Measurements from ENCODE around the gene GNAQ. TPM values are rescaled to one million over a fixed set of nuclear protein-coding genes. Genes with fewer than 3 reads are reported as not detected.

The GNAQ gene
- total RNA-seq, 1 experiment from 2014 or later: 0.51 TPM

DNA sequence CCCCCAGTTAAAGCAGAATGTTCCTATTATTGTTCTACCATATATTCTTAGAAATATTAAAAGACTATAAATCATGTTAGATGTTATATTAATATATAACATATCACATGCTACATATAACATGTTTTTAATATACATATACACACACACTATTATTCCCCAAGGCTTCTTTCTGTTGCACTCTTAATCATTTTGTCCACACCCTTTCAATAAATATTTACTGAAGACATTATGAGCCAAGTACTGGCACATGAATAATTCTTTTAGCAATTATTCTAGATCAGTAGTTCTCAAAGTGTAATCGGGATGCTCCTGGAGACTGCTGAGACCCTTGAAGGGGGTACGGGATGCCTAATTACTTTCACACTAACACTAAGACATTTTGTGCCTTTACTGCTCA is 143.9 kb downstream of the GNAQ start:
- no peak overlapping the region for H3K27ac ChIP-seq (ENCODE audit: low read length)
- no peaks in the 10 kb centered on the region for H3K9me2 ChIP-seq (replicated peaks; ENCODE audit: low read length)
- intact Hi-C loops (cut with micrococcal nuclease): no loop called here
- ChIA-PET CTCF (no interaction called here), POLR2A (ENCODE audit: unreplicated experiment) (no interaction called here)
- H3F3A ChIP-seq (ENCODE audit: low read length, unreplicated experiment): no peaks in the 10 kb centered on the region
- BruUV-seq (replicated peaks): no TSS peak
- H3K4me1 ChIP-seq (ENCODE audit: insufficient read depth, low read length): no peaks in the 10 kb centered on the region
- no peaks in the 10 kb centered on the region for H4K20me1 ChIP-seq (ENCODE audit: low read length)
- no peaks in the 10 kb centered on the region for H3K79me2 ChIP-seq (ENCODE audit: low read length)
- H3K36me3 ChIP-seq (ENCODE audit: low read depth, low read length): no peaks in the 10 kb centered on the region
- no peaks in the 10 kb centered on the region for H3K27me3 ChIP-seq (ENCODE audit: low read length)
- peak; percentile 21 for DNase-seq
- H3K4me2 ChIP-seq (ENCODE audit: low read length): no peak overlapping the region
- no peak for TF ChIP-seq EZH2phosphoT487 (IDR thresholded peaks at IDR 0.05; ENCODE audit: borderline replicate concordance, low read length)
- TF ChIP-seq EZH2 (IDR thresholded peaks at IDR 0.05; ENCODE audit: low read length, unreplicated experiment): no peak
- TF ChIP-seq, protein P1, sequence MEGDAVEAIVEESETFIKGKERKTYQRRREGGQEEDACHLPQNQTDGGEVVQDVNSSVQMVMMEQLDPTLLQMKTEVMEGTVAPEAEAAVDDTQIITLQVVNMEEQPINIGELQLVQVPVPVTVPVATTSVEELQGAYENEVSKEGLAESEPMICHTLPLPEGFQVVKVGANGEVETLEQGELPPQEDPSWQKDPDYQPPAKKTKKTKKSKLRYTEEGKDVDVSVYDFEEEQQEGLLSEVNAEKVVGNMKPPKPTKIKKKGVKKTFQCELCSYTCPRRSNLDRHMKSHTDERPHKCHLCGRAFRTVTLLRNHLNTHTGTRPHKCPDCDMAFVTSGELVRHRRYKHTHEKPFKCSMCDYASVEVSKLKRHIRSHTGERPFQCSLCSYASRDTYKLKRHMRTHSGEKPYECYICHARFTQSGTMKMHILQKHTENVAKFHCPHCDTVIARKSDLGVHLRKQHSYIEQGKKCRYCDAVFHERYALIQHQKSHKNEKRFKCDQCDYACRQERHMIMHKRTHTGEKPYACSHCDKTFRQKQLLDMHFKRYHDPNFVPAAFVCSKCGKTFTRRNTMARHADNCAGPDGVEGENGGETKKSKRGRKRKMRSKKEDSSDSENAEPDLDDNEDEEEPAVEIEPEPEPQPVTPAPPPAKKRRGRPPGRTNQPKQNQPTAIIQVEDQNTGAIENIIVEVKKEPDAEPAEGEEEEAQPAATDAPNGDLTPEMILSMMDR (conservative IDR thresholded peaks at IDR 0.05; ENCODE audit: low read depth, low read length): no peak
- no peak overlapping the region for H3K9ac ChIP-seq (ENCODE audit: low read length)
- H2AFZ ChIP-seq (ENCODE audit: low read length): no peak overlapping the region
- H3K4me3 ChIP-seq (ENCODE audit: low read length): no peak overlapping the region
- no peaks in the 10 kb centered on the region for H3K9me3 ChIP-seq (ENCODE audit: low read length)
- ATAC-seq: peak; percentile 54

DNA sequence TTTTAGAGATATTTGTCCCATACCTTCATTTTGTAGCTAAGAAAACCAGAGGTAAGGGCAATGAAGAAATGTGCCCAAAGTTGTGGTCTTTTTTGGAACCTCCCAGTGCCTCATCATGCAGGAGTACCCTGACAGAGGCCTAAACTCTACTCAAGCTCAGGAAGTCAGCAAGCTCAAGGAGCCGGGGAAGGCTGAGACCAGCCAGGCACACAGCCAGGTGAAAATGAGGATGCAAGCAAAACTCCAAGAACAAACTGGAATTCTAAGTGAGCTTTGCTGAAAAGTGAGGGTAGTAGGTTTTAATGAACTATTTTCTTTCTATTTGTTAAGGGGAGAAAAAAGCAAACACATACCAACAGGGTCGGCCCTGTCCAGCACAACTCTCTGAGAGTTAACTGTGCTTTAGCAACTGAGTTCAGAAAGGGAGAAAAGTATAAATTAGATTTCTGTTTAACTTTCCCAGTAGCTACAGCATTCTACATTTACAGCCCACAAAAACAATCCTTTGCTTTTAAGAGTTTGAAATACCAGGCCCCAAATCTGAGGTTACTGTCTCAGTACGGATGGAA is 146.4 kb downstream of the GNAQ start:
- Histone ChIP-seq H3K27ac (ENCODE audit: low read length) (no peak overlapping the region), H3K4me3 (ENCODE audit: low read length) (no peak overlapping the region), H3K9ac (ENCODE audit: low read length) (no peak overlapping the region), H4K20me1 (ENCODE audit: low read length) (no peaks in the 10 kb centered on the region), H3K9me3 (ENCODE audit: low read length) (no peaks in the 10 kb centered on the region), H2AFZ (ENCODE audit: low read length) (no peak overlapping the region), H3K4me2 (ENCODE audit: low read length) (no peak overlapping the region), H3K4me1 (ENCODE audit: insufficient read depth, low read length) (no peaks in the 10 kb centered on the region), H3K9me2 (replicated peaks; ENCODE audit: low read length) (no peaks in the 10 kb centered on the region), H3F3A (ENCODE audit: low read length, unreplicated experiment) (no peaks in the 10 kb centered on the region), H3K27me3 (ENCODE audit: low read length) (no peaks in the 10 kb centered on the region), H3K36me3 (ENCODE audit: low read depth, low read length) (no peaks in the 10 kb centered on the region), H3K79me2 (ENCODE audit: low read length) (no peaks in the 10 kb centered on the region)
- no TSS peak for BruUV-seq (replicated peaks)
- ATAC-seq (no peak), DNase-seq (no peak)
- ChIA-PET POLR2A (ENCODE audit: unreplicated experiment) (no interaction called here), CTCF (no interaction called here)
- intact Hi-C loops (cut with micrococcal nuclease): no loop called here
- TF ChIP-seq EZH2 (IDR thresholded peaks at IDR 0.05; ENCODE audit: low read length, unreplicated experiment) (no peak), EZH2phosphoT487 (IDR thresholded peaks at IDR 0.05; ENCODE audit: borderline replicate concordance, low read length) (no peak)
- TF ChIP-seq, protein P1 (conservative IDR thresholded peaks at IDR 0.05; ENCODE audit: low read depth, low read length): no peak

- no peak overlapping the region for H3K27ac ChIP-seq (ENCODE audit: low read length)
- TF ChIP-seq EZH2 (IDR thresholded peaks at IDR 0.05; ENCODE audit: low read length, unreplicated experiment) (no peak), EZH2phosphoT487 (IDR thresholded peaks at IDR 0.05; ENCODE audit: borderline replicate concordance, low read length) (no peak)
- TF ChIP-seq, protein P1 (conservative IDR thresholded peaks at IDR 0.05; ENCODE audit: low read depth, low read length): no peak
- intact Hi-C loops (cut with micrococcal nuclease): no loop called here
- ATAC-seq: no peak
- H3K4me2 ChIP-seq (ENCODE audit: low read length): no peak overlapping the region
- H3K79me2 ChIP-seq (ENCODE audit: low read length): no peaks in the 10 kb centered on the region
- H2AFZ ChIP-seq (ENCODE audit: low read length): no peak overlapping the region
- no peaks in the 10 kb centered on the region for H3K36me3 ChIP-seq (ENCODE audit: low read depth, low read length)
- no peak overlapping the region for H3K4me3 ChIP-seq (ENCODE audit: low read length)
- H3K27me3 ChIP-seq (ENCODE audit: low read length): no peaks in the 10 kb centered on the region
- H3K9me3 ChIP-seq (ENCODE audit: low read length): no peaks in the 10 kb centered on the region
- ChIA-PET POLR2A (ENCODE audit: unreplicated experiment) (no interaction called here), CTCF (no interaction called here)
- H3K9me2 ChIP-seq (replicated peaks; ENCODE audit: low read length): no peaks in the 10 kb centered on the region
- no peaks in the 10 kb centered on the region for H3K4me1 ChIP-seq (ENCODE audit: insufficient read depth, low read length)
- DNase-seq: no peak
- H3F3A ChIP-seq (ENCODE audit: low read length, unreplicated experiment): no peaks in the 10 kb centered on the region
- H3K9ac ChIP-seq (ENCODE audit: low read length): no peak overlapping the region
- BruUV-seq (replicated peaks): no TSS peak
- no peaks in the 10 kb centered on the region for H4K20me1 ChIP-seq (ENCODE audit: low read length)
Observed at GRCh38 chr9:77883846-77884771, 147.5 kb downstream of the GNAQ start.
